GM06990 (cell line): ENCODE measurements around the gene CELSR1.

Source experiments
- DNase-seq: peaks from one replicate; pipeline ENCODE4 v3.0.0-alpha.2; 2011; ENCODE audit not compliant: insufficient read length; ENCODE audit errors: extremely low read depth
- H3K27me3 ChIP-seq: replicated peaks from 2 replicates; pipeline ENCODE4 v1.6.0; 2011; ENCODE audit warnings: low read length; ENCODE audit not compliant: control insufficient read depth, insufficient read depth
- H3K36me3 ChIP-seq: 2 replicates; pipeline ENCODE4 v1.5.1; 2011; ENCODE audit warnings: low read length; ENCODE audit not compliant: control insufficient read depth, insufficient read depth
- H3K4me3 ChIP-seq: replicated peaks from 2 replicates; pipeline ENCODE4 v1.5.1; 2011; ENCODE audit warnings: low read depth, mild to moderate bottlenecking, control low read depth, low read length
- TF ChIP-seq, protein P1 (sequence below): IDR thresholded peaks from 2 replicates; pipeline ENCODE4 v1.5.1; 2011; ENCODE audit warnings: low read length, control low read depth, mild to moderate bottlenecking, inconsistent platforms; ENCODE audit not compliant: insufficient read depth, poor library complexity, severe bottlenecking

CELSR1 gene

GRCh38 chr22:46439576-46440465 lies 97.6 kb downstream of the CELSR1 start:
- no peak for DNase-seq
- H3K27me3 ChIP-seq, result no peaks in the 10 kb centered on the region
- TF ChIP-seq, protein P1, sequence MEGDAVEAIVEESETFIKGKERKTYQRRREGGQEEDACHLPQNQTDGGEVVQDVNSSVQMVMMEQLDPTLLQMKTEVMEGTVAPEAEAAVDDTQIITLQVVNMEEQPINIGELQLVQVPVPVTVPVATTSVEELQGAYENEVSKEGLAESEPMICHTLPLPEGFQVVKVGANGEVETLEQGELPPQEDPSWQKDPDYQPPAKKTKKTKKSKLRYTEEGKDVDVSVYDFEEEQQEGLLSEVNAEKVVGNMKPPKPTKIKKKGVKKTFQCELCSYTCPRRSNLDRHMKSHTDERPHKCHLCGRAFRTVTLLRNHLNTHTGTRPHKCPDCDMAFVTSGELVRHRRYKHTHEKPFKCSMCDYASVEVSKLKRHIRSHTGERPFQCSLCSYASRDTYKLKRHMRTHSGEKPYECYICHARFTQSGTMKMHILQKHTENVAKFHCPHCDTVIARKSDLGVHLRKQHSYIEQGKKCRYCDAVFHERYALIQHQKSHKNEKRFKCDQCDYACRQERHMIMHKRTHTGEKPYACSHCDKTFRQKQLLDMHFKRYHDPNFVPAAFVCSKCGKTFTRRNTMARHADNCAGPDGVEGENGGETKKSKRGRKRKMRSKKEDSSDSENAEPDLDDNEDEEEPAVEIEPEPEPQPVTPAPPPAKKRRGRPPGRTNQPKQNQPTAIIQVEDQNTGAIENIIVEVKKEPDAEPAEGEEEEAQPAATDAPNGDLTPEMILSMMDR, result no peak
- H3K36me3 ChIP-seq, result no peaks in the 10 kb centered on the region
- H3K4me3 ChIP-seq, result no peak overlapping the region

DNA sequence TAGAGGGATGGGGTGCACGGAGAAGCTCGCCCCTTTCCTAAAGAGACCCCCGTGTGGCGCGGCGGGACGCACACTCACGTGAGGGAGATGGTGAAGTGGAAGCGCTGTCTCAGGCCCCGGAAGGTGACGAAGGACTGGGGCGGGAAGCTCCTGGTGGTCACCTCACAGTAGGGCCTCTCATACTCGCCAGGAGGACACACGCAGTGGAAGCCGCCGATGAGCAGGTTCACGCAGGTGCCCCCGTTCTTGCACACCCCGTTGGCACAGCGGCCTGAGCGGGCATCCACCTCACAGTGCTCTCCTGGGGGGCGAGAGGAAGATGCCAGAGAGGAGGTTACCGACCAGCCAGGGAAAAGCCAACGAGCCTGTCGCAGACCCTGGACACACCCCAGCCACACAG lies 98.3 kb downstream of the CELSR1 start:
- no peak overlapping the region for H3K4me3 ChIP-seq
- TF ChIP-seq, protein P1, result no peak
- H3K27me3 ChIP-seq, result no peaks in the 10 kb centered on the region
- no peak for DNase-seq
- H3K36me3 ChIP-seq, result no peaks in the 10 kb centered on the region

- DNase-seq, result no peak
- TF ChIP-seq, protein P1, result no peak
- H3K36me3 ChIP-seq, result no peaks in the 10 kb centered on the region
- no peaks in the 10 kb centered on the region for H3K27me3 ChIP-seq
- H3K4me3 ChIP-seq, result no peak overlapping the region
These were observed 99.6 kb downstream of the CELSR1 start for GRCh38 chr22:46437671-46438440.

DNA sequence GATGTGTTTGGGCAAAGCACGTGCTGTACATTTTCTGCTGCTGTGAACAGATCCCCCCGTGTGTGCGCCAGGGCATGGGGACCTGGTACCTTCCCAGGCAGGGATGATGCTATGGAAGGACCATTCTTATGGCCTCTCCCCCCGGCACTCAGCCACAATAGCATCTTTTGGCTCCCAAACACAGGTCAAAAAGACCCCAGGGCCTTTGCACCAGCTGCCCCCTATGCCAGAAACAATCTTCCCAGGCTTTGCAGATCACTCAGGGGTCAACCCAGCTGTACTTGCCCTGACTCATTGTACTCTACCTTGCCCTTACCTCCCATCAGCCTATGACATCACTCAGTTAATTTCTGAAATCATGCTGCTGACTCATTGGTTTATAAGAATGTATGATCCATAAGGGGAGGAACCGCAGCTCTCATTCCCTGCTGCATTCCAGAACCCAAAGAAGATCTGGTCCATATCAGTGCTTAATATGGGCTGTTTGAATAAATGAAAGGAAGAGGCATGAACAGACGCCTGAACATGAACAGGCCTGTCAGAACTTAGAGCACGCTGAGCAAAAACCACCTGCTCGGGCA lies 100.7 kb downstream of the CELSR1 start:
- H3K36me3 ChIP-seq, result no peaks in the 10 kb centered on the region
- no peak overlapping the region for H3K4me3 ChIP-seq
- no peak for DNase-seq
- TF ChIP-seq, protein P1, result no peak
- no peaks in the 10 kb centered on the region for H3K27me3 ChIP-seq

DNA sequence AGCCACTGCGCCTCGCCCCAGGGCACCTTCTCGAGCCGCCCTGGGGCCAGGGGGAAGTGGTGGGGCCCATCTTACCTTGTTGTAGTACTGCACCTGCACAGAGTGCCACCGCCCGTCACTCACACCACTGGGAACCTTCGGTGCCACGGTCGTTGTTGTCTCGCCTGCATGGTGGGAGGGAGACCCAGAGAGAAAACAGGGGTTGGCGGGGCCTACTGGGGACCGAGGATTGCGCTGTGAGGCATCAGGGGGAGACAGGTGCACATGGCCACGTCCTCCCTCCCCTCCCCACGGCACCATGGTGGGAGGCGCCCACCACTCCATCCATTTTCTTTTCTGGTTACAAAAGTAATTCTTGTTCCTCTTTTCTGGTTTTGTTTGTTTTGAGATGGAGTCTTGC lies 104.1 kb downstream of the CELSR1 start:
- H3K4me3 ChIP-seq, result no peak overlapping the region
- no peaks in the 10 kb centered on the region; the same call in 1 of the 2 replicates for H3K27me3 ChIP-seq
- DNase-seq, result peak; percentile 29
- H3K36me3 ChIP-seq, result no peaks in the 10 kb centered on the region
- TF ChIP-seq, protein P1, result no peak
